NCI-H526 (cell line): ENCODE data around the gene DEPDC1B.
A peak's percentile ranks its signal among the peaks of the same experiment; 100 is the strongest.
"Not testable (repeated sequence)": the region's sequence is repeated elsewhere in the genome, so short reads cannot be mapped to it uniquely, and the experiment has no call there.

Source experiments
- DNase-seq, 2 experiments: peaks; one replicate each; lab custom pipeline; 2025; lab: John Stamatoyannopoulos, UW

Gene DEPDC1B

DNA sequence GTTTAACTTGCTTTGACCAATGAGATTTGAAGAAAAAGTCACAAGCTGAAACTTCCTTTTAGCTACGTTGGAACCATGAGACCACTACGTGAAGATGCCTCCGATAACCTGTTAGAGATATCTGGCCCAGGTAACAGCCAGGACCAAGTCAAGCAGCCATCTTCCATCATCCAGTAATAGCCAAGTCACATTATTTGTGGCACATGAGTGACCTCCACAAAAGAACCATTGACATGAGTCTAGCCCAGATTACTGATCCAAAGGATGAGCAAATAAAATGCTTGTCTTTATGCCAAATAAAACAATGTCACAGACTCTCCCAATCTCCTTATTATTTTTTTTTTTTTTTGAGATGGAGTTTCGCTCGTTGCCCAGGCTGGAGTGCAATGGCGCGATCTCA, 1.6 kb downstream of the DEPDC1B start:
- DNase-seq = no peak

DNA sequence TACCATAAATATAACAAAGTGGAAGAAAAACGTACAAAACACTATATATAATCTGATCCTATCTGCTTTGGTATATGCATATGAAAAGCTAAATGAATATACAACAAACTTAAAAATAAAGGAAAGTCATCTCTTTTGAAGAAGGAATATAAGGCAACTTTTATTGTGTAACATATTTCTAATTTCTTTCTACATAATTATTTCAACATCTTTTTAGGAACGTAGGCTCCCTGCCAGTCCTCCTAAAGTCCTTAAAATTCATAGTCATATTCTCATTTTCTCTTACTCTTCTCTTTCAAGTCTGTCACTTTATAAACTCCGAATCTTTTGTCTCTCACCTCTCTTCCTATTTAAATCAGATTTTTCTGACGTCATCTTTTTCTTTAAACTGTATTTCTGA, 9.6 kb downstream of the DEPDC1B start:
- DNase-seq = no peak

DNA sequence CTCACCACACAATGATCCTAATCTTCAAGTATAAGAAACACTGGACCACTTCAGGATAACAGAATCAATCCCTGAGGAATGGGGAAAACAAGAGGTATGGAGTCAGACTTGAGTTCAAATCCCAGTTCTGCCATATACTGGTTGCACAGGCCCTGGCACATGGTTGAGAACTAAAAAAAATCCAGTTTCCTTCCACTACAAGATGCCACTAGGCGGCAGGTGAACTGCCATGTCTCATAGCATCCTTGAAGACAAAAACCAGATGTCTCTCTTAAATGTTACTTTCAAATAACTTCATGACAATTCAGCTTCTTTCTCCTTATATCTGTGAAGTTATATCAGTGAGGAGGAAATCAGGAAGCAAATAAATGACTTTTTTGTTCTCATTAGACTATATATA, 11.0 kb downstream of the DEPDC1B start:
- DNase-seq = no peak

DNA sequence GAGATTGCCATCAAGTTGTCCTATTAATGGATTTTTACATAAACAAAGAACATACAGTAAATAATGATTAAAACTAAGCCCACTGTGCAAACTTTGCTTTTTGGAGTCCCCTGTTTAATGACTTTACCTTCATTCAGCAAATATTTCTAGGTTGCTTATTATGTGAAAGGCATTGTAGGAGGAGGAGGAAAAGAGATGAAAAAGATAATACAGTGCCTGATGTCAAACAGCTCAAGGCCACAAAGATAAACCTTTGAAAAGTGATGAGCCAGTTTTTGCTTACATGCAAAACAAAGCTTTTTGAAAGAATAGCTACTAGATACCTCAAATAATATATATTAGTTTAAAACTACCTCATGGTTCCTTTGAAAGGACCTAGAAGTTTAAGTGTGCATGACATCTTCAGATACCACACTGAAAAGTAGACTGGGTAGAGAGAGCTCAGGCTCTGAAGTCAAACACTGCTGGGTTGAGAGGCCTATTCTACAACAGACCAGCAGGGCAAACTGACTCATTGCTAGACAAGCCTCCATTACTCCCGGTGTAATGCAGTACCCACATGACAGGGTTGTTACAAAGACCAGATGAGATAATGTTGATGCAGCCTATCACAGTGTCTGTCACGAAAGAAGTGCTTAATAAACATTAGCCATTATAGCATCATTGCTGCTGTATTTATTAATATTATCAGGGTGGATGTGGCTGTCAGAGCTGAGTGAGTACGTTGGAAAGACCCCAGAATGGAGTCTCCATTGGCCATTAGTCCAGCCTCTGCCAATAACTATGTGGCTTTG, 11.8 kb downstream of the DEPDC1B start:
- DNase-seq = peak in 1 of 2 experiments; percentile 12

DNA sequence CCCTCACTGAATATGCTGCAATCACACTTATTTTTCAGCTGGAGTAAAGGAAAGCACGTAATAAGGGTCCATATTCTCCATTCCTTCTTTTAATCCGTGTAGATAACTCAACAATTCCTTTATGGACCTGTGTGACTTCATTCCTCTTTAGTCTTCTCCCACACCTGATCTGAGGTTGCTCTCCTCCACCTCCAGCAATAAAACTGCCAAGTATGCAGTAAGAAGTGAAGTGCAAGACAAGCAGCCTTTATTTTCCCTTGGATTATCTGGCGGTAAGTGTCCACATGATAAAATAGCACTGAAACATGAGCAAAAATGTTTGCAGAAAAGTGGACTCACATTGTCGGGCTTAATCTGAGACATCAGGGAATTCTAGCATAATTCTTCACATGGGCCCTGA, 13.8 kb downstream of the DEPDC1B start:
- DNase-seq = no peak

DNA sequence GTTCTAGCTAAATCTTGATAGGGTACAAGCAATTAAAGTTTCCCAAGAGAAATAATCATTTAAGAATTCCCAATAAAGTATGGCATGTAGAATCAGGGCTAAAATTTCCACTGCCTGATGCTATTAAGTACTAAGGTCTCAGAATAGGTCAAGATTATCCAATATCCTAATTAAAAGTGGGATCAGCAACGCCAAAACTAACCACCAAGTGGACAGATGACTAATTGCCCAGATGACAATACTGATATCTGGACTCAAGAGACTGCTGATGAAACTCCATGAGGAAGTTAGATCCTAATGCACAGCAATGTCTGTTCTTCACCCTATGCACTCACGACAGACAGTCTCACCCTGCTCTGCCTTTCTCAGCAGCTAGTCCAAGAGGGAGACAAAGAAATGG, 14.3 kb downstream of the DEPDC1B start:
- DNase-seq = no peak

DNA sequence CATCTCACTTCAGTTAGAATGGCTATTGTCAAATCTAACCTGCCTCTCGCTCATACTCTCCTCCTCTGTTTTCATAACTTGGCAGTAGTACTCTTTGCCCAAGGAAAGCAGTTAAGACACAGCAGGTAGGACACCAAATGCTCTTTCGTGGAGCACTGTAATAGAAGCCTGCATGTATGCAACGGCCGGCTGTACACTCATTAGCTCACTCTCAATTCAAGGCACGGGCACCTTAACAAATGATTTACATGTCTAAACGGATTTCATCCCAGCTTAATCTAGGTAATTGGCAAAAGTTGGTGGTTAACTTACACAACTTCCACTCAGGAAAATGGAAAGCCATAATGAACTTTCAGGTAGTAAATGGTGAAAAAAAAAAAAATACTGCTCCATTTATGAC, 14.9 kb downstream of the DEPDC1B start:
- no peak for DNase-seq

DNA sequence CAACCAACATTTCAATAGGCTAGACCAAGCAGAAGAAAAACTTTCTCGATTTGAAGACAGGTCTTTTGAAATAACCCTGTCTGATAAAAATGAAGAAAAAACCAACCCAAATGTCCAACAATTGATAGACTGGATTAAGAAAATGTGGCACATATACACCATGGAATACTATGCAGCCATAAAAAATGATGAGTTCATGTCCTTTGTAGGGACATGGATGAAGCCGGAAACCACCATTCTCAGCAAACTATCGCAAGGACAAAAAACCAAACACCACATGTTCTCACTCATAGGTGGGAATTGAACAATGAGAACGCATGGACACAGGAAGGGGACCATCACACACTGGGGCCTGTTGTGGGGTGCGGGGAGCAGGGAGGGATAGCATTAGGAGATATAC, 18.0 kb downstream of the DEPDC1B start:
- DNase-seq = not testable (repeated sequence)

DNA sequence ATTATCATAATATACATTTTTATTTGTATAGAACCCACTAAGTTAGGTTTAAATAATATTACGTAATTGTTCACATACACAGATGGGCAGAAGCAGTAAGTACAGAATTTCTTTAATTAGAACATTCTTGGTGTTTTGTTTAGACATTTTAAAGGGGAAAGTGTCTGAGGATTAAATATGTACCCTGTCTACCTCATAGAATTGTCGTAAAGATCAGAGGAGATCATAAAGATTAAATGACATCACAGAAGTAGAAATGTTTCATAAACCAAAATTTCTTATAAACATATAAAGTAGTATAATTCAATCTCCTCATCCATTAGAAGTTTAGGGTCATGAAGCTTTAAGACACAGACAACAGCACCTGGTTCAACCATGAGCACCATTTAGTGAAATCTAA, 20.1 kb downstream of the DEPDC1B start:
- no peak for DNase-seq

DNA sequence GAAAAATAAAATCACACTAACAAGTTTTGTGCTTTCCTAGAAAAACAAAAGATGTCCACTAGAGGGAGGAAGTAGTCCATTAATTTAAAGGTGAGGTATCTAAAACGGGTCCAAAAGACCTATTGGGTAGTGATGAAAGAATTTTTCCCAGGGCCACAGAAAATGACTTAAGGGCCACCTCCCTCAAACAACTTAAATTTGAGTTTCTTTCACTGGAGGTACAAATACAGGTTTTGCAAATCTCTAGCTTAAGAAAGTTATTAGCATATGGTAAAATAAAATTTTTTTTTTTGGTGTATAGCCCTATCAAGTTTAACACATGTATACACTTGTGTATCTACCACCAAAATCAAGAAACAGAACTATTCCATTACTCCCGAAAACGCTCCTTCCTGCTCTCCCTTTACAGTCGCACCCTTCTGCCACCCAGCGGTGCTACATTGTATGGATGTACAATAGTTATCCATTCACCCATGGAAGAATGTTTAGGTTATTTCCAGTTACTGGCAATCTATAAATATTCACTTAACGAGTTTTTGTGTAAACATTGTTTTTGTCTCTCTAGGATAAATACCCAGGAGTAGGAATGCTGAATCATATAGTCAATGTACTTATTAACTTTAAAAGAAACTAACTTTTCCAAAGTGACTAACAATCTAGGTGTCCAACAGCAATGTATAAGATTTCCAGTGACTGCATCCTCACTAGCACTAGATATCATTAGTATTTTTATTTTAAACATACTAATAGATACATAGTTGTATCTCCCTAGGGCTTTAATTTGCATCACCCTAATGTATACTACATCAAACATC, 21.9 kb downstream of the DEPDC1B start:
- DNase-seq = peak; percentile 7 to 51

DNA sequence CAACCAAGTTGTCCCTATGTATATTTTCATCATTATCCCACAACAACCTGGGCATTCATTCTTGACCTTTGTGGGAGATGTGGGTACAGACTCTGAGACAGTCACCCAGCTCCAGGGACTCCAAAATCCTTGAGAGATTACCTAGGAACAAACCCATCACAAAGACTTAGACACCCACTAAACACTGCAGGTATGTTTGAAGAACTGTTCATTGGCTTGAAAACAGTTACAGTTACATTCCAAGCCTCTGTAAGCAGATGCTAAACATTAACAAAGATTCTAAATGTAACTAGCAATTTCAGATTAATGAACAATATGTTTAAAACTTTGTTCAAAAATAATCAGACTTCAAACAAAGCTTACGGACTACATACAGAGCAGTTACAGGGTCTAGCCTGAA, 24.7 kb downstream of the DEPDC1B start:
- no peak for DNase-seq

DNA sequence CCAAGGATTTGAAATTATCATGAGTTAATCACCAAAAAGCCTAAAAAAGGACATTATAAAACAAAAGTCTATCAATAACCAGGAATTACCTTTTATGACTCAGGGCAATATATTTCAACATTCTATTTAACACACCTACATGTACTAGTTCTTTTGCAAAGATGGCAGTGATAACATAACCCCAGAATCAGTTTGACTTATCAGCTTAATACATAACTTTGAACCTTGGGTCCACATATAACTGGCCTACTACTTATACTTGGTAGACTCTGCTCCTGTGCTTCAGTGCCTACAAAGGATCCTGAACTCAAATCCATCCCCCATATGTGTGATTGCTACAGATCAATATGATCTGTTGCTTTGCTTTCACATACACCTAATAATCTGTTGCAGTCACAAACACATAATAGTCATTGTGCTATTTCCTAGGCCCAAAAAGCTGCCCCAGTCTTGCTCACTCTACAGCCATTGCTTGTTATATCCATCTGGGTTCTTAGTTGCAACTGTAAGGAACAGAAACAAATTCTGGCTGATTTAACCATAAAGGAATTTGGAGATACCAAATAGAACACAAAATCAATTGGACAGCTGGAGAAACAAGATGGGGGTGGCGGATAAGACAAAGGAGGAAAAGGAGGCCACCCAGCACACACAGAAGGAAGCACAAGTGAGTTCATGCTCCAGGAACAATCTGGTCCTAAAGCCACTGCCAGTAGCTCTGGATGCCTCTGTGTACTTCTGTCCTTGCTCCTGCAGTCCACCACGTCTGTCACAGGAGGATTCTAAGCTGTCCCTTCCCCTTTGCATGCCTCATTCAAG, 25.5 kb downstream of the DEPDC1B start:
- DNase-seq = no peak

DNA sequence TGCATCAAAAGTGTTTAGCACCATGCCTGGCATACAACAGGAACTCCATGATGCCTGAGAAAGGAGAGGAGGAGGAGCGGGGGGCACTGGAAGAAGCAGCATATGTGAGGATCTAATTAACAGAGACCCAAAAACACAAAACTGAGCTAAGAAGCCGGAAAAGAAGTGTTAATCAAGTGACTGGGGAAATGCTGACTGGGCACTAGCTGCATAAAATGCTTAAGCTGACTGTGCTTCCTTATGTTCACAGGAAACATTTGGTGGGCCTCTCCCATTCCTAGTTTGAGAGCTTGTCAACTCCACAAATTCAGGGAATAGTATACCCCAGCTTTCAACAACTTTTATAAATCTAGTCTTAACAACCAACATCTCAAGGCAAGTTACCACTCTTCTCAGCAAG, 26.6 kb downstream of the DEPDC1B start:
- DNase-seq = no peak

DNA sequence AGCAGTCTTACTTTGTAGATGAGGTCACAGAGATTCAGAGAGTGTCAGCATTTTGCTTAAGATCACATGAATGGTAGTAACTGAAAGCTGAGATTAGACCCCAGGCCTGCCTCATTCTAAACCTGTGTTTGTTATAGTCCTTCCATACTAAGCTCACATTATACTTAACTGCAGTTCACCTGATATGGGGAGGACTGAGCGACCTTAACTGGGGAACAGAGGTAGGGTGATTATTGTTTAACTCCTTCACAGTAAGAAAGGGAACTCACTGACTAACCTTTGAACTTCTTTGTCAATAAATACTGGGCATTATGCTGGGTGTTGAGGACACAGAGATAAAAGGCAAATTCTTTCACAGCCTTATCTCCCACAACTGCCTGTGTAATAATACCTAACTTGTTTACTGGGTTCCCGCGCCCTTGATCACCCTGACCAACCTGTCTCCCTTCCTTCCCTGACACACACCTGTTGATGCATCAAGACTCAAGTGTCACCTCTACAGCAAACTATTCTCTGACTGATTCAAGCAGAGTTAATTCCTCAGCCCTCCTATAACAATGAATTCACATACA, 27.2 kb downstream of the DEPDC1B start:
- no peak for DNase-seq

DNA sequence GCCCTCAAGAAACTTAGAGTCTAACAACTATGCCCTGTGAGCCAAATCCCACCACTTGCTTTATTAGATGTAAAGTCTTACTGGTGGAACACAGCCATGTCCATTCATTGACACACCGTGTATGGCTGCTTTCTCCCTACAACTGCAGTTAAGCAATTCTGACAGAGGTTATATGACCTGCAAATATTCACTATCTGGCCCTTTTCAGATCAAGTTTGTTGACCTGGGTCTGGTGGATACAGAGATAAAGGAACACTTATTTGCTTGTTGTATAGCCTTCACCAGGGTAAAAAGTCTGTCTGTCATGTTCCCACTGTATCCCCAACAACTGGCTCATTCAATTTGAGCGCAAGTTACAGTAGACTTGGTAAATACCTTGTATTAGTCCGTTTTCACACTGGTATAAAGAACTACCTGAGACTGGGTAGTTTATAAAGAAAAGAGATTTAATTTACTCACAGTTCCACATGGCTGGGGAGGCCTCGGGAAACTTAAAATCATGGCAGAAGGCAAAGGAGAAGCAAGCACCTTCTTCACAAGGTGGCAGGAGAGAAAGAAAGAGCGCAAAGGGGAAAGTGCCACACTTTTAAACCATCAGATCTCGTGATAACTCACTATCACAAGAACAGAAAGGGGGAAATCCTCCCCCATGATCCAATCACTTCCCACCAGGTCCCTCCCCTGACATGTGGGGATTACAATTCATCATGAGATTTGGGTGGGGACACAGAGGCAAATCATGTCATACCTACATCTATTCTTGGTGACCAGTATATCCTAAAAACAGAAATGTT, 27.9 kb downstream of the DEPDC1B start:
- no peak for DNase-seq

DNA sequence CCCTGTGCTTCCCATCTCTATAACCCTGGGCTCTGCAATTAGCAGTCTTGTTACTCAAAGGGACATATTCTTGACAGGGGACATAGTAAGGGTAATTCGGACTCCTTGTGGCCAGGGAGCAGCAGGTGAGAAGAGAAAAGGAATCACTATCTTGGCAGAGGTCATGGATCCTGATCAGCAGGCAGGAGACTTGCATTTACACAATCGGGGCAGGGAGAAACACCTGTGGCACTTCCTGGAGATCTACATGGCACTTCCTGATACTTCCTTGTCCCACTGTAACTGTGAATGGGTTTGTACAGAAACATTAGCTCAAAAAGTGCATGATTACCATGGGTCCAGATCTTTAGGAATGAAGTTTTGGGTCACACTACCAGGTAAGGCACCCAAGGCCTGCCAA, 29.2 kb downstream of the DEPDC1B start:
- DNase-seq = no peak

DNA sequence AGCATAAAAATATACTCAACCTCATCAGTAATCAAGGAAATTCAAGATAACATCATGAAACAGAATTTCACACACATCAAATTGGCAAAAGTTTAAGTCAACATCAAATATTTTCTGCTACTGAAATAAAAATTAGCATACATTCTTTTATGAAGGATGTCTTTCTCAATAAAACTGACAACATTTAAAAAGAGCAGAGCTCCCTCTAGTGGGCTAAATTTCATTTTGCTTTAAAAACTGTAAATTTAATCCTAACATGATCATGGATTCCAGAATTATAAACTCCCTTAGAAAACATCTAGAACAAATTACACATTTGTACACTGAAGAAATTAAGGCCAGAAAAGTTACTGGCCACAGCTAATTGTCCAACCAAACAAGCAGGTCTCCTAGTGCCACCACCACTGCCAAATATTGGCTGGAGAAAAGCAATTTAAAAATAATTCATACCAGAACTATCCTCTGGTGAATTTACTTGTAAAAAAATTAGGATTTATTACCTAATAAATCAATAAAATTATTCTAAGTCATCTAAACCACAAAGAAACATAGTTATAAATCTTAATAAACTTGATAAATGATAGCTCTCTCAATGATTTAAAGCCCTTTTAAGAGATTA, 31.2 kb downstream of the DEPDC1B start:
- DNase-seq = peak in 1 of 2 experiments; percentile 42

DNA sequence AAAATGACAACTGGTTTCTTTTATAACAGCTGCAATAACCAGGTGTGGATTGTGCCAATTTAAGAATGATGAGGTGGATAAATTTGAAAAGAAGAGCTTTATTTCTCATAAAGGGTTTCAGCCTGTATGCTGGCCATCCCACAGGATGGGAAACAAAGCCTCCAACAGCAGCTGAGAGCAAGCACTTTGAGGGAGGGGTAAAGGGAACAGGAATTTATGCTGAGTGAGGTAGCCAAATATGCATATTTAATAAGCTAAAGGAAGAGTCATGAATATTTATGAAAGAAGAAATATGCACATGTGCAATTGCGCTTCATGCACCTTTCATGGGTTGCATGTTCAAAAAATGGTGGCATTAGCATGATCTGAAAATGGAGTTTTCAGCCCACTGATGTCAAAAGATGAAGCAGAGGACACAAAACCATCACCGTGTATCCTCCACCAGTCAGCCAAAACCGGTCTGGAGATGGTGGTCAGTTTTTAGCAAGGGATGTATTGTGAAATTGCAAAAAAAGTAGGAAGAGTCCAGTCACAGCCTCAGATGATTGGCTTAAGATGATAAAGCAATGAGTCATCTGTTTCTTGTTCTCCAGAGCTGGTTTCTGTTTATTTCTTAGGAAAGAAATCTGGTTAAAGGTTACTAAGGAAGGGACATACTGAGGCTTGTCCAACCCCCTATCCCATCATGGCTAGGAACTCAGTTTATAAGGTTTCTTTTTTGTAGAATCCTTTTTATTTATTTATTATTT, 47.9 kb downstream of the DEPDC1B start:
- DNase-seq = no peak

DNA sequence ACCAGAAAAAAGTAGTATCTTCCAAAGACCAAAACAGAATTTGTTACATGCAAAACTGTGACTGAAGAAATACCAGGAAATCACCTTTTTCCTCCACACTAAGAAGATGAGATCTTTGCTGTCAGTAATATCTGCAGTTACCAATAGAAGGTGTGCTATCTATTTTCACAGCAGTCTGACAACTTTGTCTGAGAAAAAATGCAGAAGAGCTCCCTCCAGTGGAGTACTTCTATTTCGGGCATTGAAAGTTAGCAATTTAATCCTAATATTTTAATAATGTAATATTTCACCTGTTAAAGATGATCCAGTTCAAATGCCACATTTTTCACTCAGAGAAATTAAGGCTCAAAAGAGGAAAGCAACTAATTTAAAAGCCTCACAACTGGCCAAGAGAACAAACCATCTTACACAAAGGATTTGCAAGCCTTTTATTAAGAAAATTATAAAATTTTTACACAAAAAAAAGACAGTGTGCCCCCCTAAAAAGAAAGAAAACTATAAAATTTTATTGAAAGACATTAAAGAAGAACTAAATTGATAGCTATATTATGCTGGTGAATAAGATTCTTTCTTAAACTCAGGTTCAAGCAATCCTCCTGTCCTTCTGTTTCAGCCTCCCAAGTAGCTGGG, 50.6 kb downstream of the DEPDC1B start:
- DNase-seq = peak in 1 of 2 experiments; percentile 44

DNA sequence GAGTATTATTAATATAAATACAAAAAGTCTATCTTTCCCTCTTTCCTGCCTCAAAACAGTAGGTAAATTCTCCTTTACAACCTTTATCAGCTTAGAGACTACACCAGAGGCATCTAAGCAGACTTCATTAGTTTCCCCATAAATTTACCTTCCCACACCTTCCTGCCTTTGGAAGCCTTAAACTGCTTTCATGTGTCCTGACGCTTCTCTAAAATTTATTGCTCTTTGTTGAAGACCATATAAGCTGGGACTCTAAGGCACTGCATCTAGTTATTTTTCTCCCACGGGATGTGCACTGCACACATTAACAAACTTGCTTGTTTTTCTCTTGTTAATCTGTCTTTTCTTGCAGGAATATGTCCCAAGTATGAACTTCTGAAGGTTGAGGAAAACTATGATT, 51.8 kb downstream of the DEPDC1B start:
- DNase-seq = no peak
